Stimulated activated CD4-positive, alpha-beta T cell treated with anti-CD3 and anti-CD28 coated beads, TNF-alpha, amount 100 ng/mL, for 48 hours (primary cell): ENCODE measurements around the gene PPIG.
"Not testable (repeated sequence)": the region's sequence is repeated elsewhere in the genome, so short reads cannot be mapped to it uniquely, and the experiment has no call there.

Experiments used
- DNase-seq, 3 donors: peaks; one replicate each; pipeline ENCODE4 v3.0.0-alpha.2; 2020; ENCODE audit warnings: low read depth in 3 of 3

Gene PPIG

GRCh38 chr2:169590804-169591203 is 6.7 kb downstream of the PPIG start:
- DNase-seq = no peak

DNA sequence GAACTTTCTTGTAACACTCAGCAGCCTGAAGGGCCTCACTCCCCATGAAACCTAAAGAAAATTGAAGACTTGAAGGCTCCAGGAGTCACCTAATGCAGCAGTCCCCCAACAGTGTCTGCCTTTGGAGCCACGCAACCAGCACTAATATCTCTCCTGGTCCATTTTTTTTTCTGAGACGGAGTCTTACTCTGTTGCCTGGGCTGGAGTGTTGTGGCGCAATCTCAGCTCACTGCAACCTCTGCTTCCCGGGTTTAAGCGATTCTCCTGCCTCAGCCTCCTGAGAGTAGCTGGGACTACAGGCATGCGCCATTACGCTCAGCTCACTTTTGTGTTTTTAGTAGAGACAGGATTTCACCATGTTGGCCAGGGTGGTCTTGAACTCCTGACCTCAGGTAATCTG is 12.4 kb downstream of the PPIG start:
- not testable (repeated sequence) for DNase-seq

GRCh38 chr2:169598982-169599381 is 14.8 kb downstream of the PPIG start:
- DNase-seq = no peak

GRCh38 chr2:169599568-169599967 is 15.4 kb downstream of the PPIG start:
- DNase-seq = no peak

DNA sequence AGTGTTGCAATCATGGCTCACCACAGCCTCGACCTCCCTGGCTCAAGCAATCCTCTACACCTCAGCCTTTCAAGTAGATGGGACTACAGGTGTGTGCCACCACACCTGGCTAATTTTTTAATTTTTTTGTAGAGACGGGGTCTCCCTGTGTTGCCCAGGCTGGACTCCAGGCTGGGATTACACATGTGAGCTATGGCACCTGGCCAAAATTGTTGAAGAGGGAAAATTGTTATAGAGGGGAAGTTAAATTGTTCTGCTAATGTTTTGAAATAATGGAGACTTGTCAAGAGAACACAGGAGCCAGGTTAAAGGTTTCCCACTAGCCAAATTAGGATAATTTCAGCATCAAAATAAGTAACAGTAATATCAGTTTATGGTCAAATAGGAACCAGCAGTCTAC is 25.1 kb downstream of the PPIG start:
- DNase-seq = no peak

DNA sequence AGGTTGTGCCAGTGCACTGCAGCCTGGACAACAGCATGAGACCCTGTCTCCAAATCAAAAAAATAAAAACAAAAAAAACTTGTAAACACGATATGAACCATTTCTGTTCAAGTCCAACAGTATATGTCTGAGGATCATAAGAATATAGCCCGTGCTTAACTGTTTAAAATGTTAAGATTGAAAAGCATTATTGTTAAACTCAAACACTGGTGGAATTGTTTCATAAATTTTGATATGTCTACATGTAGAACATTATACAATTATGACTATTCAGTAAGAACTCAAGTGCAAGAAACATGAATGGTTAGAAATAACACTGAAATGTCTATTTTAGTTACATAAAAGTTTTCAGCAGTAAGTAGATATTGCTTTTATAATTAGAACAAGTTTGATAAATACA is 29.7 kb downstream of the PPIG start:
- DNase-seq = no peak

- not testable (repeated sequence) for DNase-seq
Observed at GRCh38 chr2:169615982-169616381, 31.8 kb downstream of the PPIG start.

GRCh38 chr2:169619946-169620345 is 35.8 kb downstream of the PPIG start:
- DNase-seq = no peak

- DNase-seq = no peak
Observed at GRCh38 chr2:169620509-169620908, 36.4 kb downstream of the PPIG start.

DNA sequence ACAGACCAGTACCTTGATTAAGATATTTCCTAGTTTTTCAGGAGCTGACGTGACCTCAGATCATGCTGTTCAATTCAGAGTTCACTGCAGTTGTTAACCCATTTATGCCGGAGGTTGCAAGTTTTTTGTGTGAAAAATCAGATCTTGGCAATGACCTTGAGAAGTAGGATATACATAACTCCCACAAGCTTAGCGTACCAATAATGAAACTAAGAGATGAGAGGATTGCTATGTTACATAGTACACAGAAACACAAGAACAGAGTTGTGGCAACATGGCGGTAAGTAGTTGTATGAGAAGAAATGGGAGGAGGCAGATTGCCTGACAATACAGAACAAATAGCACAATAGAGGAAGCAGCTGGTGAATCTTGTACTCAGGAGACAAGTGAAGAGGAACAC is 39.1 kb downstream of the PPIG start:
- no peak for DNase-seq

DNA sequence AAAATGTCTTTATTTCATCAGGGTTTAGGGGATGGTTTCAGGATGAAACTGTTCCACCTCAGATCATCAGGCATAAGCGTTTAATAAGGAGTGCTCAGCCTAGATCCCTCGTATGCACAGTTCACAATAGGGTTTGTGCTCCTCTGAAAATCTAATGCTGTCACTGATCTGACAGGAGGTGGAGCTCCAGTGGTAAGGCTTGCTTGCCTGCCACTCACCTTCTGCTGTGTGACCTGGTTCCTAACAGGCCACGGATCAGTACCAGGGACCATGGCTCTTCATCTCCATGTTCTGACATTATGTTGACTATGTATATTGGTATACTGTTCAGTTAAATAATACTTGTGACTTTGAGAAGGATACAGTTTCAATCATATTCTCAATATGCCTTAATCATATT is 41.6 kb downstream of the PPIG start:
- no peak for DNase-seq

DNA sequence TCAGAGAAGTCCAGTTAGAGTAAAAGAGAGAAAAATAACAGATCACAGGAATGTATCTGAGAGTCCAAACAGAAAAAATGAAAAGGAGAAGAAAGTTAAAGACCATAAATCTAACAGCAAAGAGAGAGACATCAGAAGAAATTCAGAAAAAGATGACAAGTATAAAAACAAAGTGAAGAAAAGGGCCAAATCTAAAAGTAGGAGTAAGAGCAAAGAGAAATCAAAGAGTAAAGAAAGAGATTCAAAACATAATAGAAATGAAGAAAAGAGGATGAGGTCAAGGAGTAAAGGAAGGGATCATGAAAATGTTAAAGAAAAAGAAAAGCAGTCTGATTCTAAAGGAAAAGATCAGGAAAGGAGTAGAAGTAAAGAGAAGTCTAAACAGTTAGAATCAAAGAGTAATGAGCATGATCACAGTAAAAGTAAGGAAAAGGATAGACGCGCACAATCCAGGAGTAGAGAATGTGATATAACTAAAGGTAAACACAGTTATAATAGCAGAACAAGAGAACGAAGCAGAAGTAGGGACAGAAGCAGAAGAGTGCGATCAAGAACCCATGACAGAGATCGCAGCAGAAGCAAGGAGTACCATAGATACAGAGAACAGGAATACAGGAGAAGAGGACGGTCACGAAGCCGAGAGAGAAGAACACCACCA is 52.4 kb downstream of the PPIG start:
- DNase-seq = no peak

GRCh38 chr2:169637620-169638019 is 53.5 kb downstream of the PPIG start:
- DNase-seq = no peak

DNA sequence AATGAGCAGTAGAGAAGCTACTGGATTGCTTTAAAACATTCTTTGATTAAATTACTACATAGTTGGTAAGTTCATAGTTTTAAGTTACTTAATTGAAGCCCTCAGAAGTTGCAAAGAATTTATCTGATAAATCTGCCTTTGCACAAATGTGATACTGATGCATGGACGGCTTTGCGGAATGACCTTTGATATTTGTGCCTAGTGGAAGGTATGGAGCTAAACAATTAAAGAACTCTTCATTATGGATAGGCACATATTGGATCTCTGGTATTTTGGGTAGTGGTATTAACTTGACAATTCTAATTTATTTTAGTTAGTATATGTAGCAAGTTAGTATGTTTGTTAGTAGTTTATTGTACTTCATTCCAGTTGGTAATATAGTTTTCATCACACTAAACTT is 56.0 kb downstream of the PPIG start:
- DNase-seq = no peak

DNA sequence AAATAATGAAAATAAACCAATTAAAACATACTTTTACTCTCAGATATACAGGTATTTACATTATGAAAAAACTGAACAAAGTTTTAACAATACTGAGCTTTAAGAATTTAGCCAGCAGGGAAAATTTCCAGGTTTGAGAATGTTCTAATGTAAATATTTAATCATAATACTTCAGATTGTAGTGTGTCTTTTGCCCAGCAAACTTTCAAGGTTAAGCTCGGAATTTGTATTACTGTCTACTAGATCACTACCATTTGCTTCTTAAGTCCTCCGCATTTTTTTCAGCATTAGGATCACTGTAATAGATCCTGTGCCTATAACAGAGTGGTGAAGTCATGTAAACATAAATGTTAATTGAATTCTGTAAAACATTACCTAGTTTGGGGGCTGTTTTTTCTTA is 57.3 kb downstream of the PPIG start:
- DNase-seq = no peak

- no peak for DNase-seq
Observed at GRCh38 chr2:169644173-169644572, 60.0 kb downstream of the PPIG start.

- DNase-seq = no peak
Observed at GRCh38 chr2:169647496-169647895, 63.3 kb downstream of the PPIG start.

GRCh38 chr2:169649278-169649677 is 65.1 kb downstream of the PPIG start:
- DNase-seq = no peak

DNA sequence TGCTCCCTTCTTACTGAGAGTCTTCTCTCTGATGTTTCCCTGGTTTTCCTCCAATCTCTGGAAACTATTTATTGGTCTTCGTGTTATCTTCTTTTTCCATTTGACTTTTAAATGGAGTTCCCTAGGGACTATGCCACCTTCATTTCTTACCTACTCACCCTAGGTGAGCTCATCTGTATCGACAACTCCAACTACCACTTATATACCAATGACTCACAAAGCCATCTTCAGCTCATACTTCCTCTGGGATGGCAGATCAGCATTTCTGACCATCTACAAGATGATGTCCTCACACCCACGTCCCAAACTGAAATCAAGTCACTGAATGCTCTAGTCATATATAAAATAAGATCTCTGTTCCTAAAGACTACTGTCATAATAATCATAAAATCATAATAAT is 69.5 kb downstream of the PPIG start:
- DNase-seq = no peak

DNA sequence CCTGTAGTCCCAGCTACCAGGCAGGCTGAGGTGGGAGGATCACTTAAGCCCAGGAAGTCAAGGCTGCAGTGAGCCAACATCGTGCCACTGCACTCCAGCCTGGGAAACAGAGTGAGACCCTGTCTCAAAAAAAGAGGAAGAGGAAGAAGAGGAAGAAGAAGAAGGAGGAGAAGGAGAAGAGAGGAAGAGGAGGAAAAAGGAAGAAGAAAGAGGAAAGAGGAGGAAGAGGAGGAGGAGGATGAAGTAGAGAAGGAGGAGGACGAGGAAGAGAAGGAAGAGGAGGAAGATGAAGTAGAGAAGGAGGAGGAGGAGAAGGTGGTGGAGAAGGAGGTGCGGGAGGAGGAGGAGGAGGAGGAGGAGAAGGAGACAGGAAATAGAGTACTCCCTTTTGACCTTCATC is 72.0 kb downstream of the PPIG start:
- DNase-seq = no peak

DNA sequence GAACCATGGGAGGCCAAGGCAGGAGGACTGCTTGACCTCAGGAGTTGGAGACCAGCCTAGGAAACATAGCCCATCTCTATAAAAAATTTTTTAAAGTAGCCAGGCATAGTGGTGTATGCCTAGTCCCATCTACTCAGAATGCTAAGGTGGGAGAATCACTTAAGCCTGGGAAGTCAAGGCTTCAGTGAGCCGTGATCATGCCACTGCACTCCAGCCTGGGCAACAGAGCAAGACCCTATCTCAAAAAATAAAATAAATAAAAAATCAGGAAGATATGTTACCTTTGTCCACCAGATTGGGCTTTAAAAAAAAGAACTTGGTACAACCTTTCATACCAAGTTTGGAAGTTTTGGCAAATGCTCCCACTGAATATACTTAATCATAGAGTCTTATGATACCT is 74.7 kb downstream of the PPIG start:
- DNase-seq = no peak

GRCh38 chr2:169659320-169659719 is 75.2 kb downstream of the PPIG start:
- no peak for DNase-seq

GRCh38 chr2:169661265-169661664 is 77.1 kb downstream of the PPIG start:
- no peak for DNase-seq

- DNase-seq = no peak
Observed at GRCh38 chr2:169662744-169663143, 78.6 kb downstream of the PPIG start.
